C4-2B (cell line): ENCODE data around the gene GJB3.

Experiments
- H3K27ac ChIP-seq: fragments of 450-650 bp; 2 replicates; pipeline ENCODE4 v1.5.1; 2017
- ZFX ChIP-seq: fragments of 450-650 bp; IDR thresholded peaks from 2 replicates; pipeline ENCODE4 v1.6.1; 2017
- TF ChIP-seq, protein P1 (sequence below): fragments of 450-650 bp; conservative IDR thresholded peaks from 2 replicates; pipeline ENCODE4 v1.5.1; 2017; ENCODE audit warnings: mild to moderate bottlenecking

GJB3 gene

GRCh38 chr1:34754964-34755637, 25.9 kb upstream of the GJB3 start, which contains the start of gene GJB5:
Gene GJB5 (plus strand): TSS chr1:34755047. CDS start chr1:34757331, 2,284 bp downstream.
- no peak within 1 kb of the TSS for H3K27ac ChIP-seq

DNA sequence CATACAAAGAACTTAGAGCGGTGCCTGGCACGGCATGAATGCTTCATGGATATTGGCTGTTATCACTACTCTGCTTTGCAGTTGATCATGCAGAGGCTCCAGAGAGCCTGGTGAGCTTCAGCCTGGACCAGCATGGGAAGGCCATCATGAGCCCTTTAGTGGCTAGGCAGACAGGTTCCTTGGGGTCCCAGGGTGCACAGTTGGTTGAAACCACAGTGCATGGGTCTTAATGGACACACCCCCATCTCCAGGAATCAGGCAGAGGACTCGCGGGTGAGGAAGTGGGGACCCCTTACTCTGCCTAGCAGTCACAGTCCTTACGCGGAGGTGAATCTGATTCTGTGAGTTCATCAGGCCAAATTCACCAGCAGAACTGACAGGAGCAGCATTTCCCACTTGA, 25.1 kb upstream of the GJB3 start:
- TF ChIP-seq, protein P1, sequence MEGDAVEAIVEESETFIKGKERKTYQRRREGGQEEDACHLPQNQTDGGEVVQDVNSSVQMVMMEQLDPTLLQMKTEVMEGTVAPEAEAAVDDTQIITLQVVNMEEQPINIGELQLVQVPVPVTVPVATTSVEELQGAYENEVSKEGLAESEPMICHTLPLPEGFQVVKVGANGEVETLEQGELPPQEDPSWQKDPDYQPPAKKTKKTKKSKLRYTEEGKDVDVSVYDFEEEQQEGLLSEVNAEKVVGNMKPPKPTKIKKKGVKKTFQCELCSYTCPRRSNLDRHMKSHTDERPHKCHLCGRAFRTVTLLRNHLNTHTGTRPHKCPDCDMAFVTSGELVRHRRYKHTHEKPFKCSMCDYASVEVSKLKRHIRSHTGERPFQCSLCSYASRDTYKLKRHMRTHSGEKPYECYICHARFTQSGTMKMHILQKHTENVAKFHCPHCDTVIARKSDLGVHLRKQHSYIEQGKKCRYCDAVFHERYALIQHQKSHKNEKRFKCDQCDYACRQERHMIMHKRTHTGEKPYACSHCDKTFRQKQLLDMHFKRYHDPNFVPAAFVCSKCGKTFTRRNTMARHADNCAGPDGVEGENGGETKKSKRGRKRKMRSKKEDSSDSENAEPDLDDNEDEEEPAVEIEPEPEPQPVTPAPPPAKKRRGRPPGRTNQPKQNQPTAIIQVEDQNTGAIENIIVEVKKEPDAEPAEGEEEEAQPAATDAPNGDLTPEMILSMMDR, result no peak
- no peak for TF ChIP-seq ZFX
- H3K27ac ChIP-seq, result no peak overlapping the region

More at GRCh38 chr1:34754964-34755637, 25.9 kb upstream of the GJB3 start, which contains the start of gene GJB5:
- TF ChIP-seq, protein P1, result no peak
- no peak for TF ChIP-seq ZFX

DNA sequence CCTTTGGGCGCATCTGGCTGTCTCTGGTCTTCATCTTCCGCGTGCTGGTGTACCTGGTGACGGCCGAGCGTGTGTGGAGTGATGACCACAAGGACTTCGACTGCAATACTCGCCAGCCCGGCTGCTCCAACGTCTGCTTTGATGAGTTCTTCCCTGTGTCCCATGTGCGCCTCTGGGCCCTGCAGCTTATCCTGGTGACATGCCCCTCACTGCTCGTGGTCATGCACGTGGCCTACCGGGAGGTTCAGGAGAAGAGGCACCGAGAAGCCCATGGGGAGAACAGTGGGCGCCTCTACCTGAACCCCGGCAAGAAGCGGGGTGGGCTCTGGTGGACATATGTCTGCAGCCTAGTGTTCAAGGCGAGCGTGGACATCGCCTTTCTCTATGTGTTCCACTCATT, 23.6 kb upstream of the GJB3 start:
- no peak for TF ChIP-seq ZFX
- TF ChIP-seq, protein P1, result no peak
- no peak overlapping the region for H3K27ac ChIP-seq

DNA sequence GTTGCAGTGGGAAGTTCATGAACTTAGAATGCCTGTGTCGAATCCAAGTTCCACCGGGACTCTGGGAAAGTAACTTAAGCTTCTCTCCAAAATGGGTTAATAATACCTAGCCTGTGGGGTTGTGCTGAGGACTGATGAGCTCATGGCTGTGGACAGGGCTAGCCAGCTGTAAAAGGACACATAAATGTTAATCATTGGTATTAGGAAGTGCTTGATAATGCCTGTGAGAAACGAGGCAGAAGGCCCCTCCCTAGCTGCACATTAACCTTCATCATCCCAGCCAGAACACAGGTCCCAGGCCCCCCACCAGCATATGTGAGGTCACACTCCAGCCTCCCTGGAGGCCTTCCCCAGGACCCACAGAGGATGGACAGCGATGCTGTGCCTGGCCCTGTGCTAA, 22.3 kb upstream of the GJB3 start:
- TF ChIP-seq, protein P1, result no peak
- H3K27ac ChIP-seq, result no peak overlapping the region

- H3K27ac ChIP-seq, result no peak within 1 kb of the TSS
- no peak for TF ChIP-seq ZFX
- TF ChIP-seq, protein P1, result no peak
Measured at GRCh38 chr1:34759503-34760357, 21.3 kb upstream of the GJB3 start, which contains the start of gene GJB4. Gene GJB4 (plus strand): TSS chr1:34759740. CDS start chr1:34761255, 1,515 bp downstream.

- no peak overlapping the region for H3K27ac ChIP-seq
- TF ChIP-seq, protein P1, result no peak
- TF ChIP-seq ZFX, result no peak
Measured at GRCh38 chr1:34761176-34761761, 19.7 kb upstream of the GJB3 start.
